Endothelial cell of umbilical vein (primary cell): ENCODE results near the gene SPOCD1. TPM values are rescaled to one million over a fixed set of nuclear protein-coding genes. Genes with fewer than 3 reads are reported as not detected.

Source experiments
- BruUV-seq: library from RNA; stranded (reverse); fragments of 400-500 nt; replicated peaks from 2 replicates; lab custom pipeline; 2021; lab: Mats Ljungman, UMichigan
- CTCF ChIA-PET: fragments of 300-600, 350-600 bp; sonication (Branson Sonifier 250); formaldehyde crosslinking; loops from one replicate; lab custom pipeline; 2021; ENCODE audit warnings: antibody characterized with exemption, inconsistent platforms; lab: Charles Lee
- POLR2A ChIA-PET: fragments of 300-600, 350-600 bp; sonication (Branson Sonifier 250); formaldehyde crosslinking; loops from one replicate; lab custom pipeline; 2021; ENCODE audit warnings: antibody characterized with exemption, inconsistent platforms; lab: Charles Lee
- DNase-seq: peaks from one replicate; pipeline ENCODE4 v3.0.0-alpha.2; 2011; ENCODE audit warnings: low read depth, low spot score
- FAIRE-seq: peaks from 2 replicates; lab custom pipeline; 2011; peaks lifted over from hg19 to GRCh38; lab: Jason Lieb, UNC
- H2AFZ ChIP-seq: 2 replicates; pipeline ENCODE4 v1.6.0; 2012; ENCODE audit warnings: low read depth, low read length, control low read depth, inconsistent platforms
- H3K27ac ChIP-seq: 2 replicates; pipeline ENCODE4 v1.5.1; 2011; ENCODE audit warnings: low read depth, mild to moderate bottlenecking, control low read depth, low read length, moderate library complexity; ENCODE audit not compliant: insufficient read depth
- H3K27me3 ChIP-seq, 2 experiments: 2 replicates each; pipeline versions ENCODE4 v1.6.0 to v1.6.1; 2011; ENCODE audit warnings: low read length in 2 of 2, mixed read lengths in 1 of 2; ENCODE audit not compliant: control insufficient read depth in 2 of 2, insufficient read depth in 2 of 2
- H3K36me3 ChIP-seq, 2 experiments: 2 replicates in 1 of 2; 3 replicates in 1 of 2; pipeline ENCODE4 v1.5.1; 2011; ENCODE audit warnings: low read length in 2 of 2, mild to moderate bottlenecking in 1 of 2, moderate library complexity in 1 of 2; ENCODE audit not compliant: control insufficient read depth in 2 of 2, insufficient read depth in 2 of 2; ENCODE audit errors: extremely low read depth in 1 of 2
- H3K4me1 ChIP-seq: 3 replicates; pipeline ENCODE4 v1.5.1; 2011; ENCODE audit warnings: mild to moderate bottlenecking, low read length; ENCODE audit not compliant: control insufficient read depth, insufficient read depth; ENCODE audit errors: extremely low read depth
- H3K4me2 ChIP-seq: 2 replicates; pipeline ENCODE4 v1.6.1; 2011; ENCODE audit warnings: low read length, control low read depth, mixed read lengths; ENCODE audit not compliant: insufficient read depth
- H3K4me3 ChIP-seq, 3 experiments: fragments of 200-600 bp in 1 of 3; sonication (generic), shearing (Covaris generic) in 1 of 3; replicated peaks in 1 of 3; 2 replicates each; pipeline ENCODE4 v1.5.1; 2011 to 2016; ENCODE audit warnings: control low read depth in 3 of 3, low read length in 3 of 3, mild to moderate bottlenecking in 2 of 3, inconsistent platforms in 1 of 3, low read depth in 1 of 3, moderate library complexity in 1 of 3; ENCODE audit not compliant: insufficient read depth in 1 of 3
- H3K79me2 ChIP-seq: 2 replicates; pipeline ENCODE4 v1.6.0; 2012; ENCODE audit warnings: low read length, inconsistent platforms; ENCODE audit not compliant: control insufficient read depth, insufficient read depth
- H3K9ac ChIP-seq: replicated peaks from 2 replicates; pipeline ENCODE3; 2011; ENCODE audit warnings: low read length, control low read depth; ENCODE audit not compliant: insufficient read depth; ENCODE audit errors: extremely low read depth
- H3K9me1 ChIP-seq: replicated peaks from 3 replicates; pipeline ENCODE4 v1.6.0; 2011; ENCODE audit warnings: mild to moderate bottlenecking, low read length; ENCODE audit not compliant: control insufficient read depth, insufficient read depth; ENCODE audit errors: extremely low read depth
- H3K9me3 ChIP-seq: replicated peaks from 2 replicates; pipeline ENCODE4 v1.5.1; 2012; ENCODE audit warnings: low read length, inconsistent platforms; ENCODE audit not compliant: control insufficient read depth, insufficient read depth
- H4K20me1 ChIP-seq: replicated peaks from 2 replicates; pipeline ENCODE3; 2011; ENCODE audit warnings: mild to moderate bottlenecking, low read length; ENCODE audit not compliant: control insufficient read depth, insufficient read depth; ENCODE audit errors: extremely low read depth
- EZH2 ChIP-seq: IDR thresholded peaks from 2 replicates; pipeline ENCODE4 v1.6.1; 2012; ENCODE audit warnings: borderline replicate concordance, low read depth, mild to moderate bottlenecking, moderate library complexity, low read length, inconsistent platforms; ENCODE audit not compliant: severe bottlenecking
- FOS ChIP-seq: IDR thresholded peaks from 2 replicates; pipeline ENCODE4 v1.6.1; 2011; ENCODE audit warnings: mild to moderate bottlenecking, low read length, moderate library complexity, borderline replicate concordance; ENCODE audit not compliant: insufficient read depth
- GATA2 ChIP-seq: IDR thresholded peaks from 2 replicates; pipeline ENCODE4 v1.7.0; 2011; ENCODE audit warnings: low read depth, mild to moderate bottlenecking, moderate library complexity, mixed read lengths, low read length; ENCODE audit not compliant: insufficient read length, insufficient read depth
- JUN ChIP-seq: IDR thresholded peaks from 2 replicates; pipeline ENCODE4 v1.6.1; 2011; ENCODE audit warnings: borderline replicate concordance, low read depth; ENCODE audit not compliant: insufficient read length, insufficient read depth
- MYC ChIP-seq: IDR thresholded peaks from one replicate; pipeline ENCODE4 v1.6.1; 2011; ENCODE audit warnings: mild to moderate bottlenecking, low read depth, low read length
- POLR2A ChIP-seq: IDR thresholded peaks from 2 replicates; pipeline ENCODE4 v1.6.1; 2012; ENCODE audit warnings: low read depth, mild to moderate bottlenecking, control low read depth, low read length
- POLR2AphosphoS5 ChIP-seq: IDR thresholded peaks from 2 replicates; pipeline ENCODE4 v1.6.1; 2012; ENCODE audit warnings: low read depth, mild to moderate bottlenecking, control low read depth, low read length, moderate library complexity; ENCODE audit not compliant: insufficient read depth
- dilution Hi-C: fragments of 300-500 bp; cut with MboI; formaldehyde crosslinking; loops from one replicate; pipeline ENCODE4 v1.15.0; 2019; ENCODE audit warnings: low sequenced_read_pairs; ENCODE audit not compliant: extremely low pct_ligation_motif_present
- intact Hi-C: fragments of 100-400 bp; cut with micrococcal nuclease; formaldehyde crosslinking; loops from one replicate; pipeline ENCODE4 v1.10.0; 2022
- polyA plus RNA-seq, 4 experiments: library from polyadenylated mRNA; depleted of rRNA in 3 of 4; stranded (reverse) in 3 of 4; unstranded in 1 of 4; fragments of >200 nt; gene quantifications; 2 replicates each; pipeline versions ENCODE4 v1.2.1 to v1.2.3, GENCODE V29; 2011 to 2012; ENCODE audit warnings: missing spikeins in 1 of 4
- total RNA-seq: library from RNA; stranded (reverse); gene quantifications from 2 replicates; pipeline ENCODE4 v1.2.3, GENCODE V29; 2021
- TF ChIP-seq, protein P1 (sequence below), 2 donors: IDR thresholded peaks; 1 replicate in 1 of 2; 2 replicates in 1 of 2; pipeline ENCODE4 v1.5.1; 2011; ENCODE audit warnings: low read length in 2 of 2, mild to moderate bottlenecking in 2 of 2, moderate library complexity in 2 of 2, control low read depth in 1 of 2, inconsistent platforms in 1 of 2, low read depth in 1 of 2; ENCODE audit not compliant: insufficient read depth in 1 of 2; ENCODE audit errors: extremely low read depth in 1 of 2
- TF ChIP-seq, protein P2 (sequence below): IDR thresholded peaks from 2 replicates; pipeline ENCODE4 v1.6.1; 2011; ENCODE audit not compliant: insufficient read depth, insufficient read length

SPOCD1 gene
- total and polyA plus RNA-seq, 2 donors (not counting 3 experiments of a cell fraction or from before 2014, with no cell fraction given): 0.27 to 33.0 TPM

DNA sequence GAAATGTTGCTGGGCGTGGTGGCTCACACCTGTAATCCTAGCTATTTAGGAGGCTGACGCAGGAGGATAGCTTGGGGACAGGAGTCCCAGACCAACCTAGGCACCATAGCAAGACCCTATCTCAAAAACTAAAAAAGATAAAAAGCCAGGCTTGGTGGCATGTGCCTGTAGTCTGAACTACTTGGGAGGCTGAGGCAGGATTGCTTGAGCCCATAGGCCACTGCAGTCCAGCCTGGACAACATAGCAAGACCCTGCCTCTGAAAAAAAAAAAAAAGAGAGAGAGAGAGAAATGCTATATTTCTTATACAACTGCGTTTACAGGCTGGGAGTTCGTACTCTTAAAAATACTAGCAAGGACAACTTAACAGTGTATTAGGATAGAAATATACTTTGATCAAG is 46.2 kb upstream of the SPOCD1 start:
- dilution Hi-C loops: no loop called here
- intact Hi-C loops: no loop called here
- Histone ChIP-seq H3K9me3 (no peaks in the 10 kb centered on the region), H4K20me1 (no peaks in the 10 kb centered on the region), H3K4me3 (no peak overlapping the region), H3K9me1 (no peaks in the 10 kb centered on the region), H3K27me3 (no peaks in the 10 kb centered on the region), H3K9ac (no peak overlapping the region), H3K36me3 (no peaks in the 10 kb centered on the region), H3K4me1 (no peaks in the 10 kb centered on the region), H3K27ac (no peak overlapping the region), H2AFZ (no peak overlapping the region), H3K79me2 (no peaks in the 10 kb centered on the region), H3K4me2 (no peak overlapping the region)
- FAIRE-seq (no peak), DNase-seq (no peak)
- TF ChIP-seq, protein P1, sequence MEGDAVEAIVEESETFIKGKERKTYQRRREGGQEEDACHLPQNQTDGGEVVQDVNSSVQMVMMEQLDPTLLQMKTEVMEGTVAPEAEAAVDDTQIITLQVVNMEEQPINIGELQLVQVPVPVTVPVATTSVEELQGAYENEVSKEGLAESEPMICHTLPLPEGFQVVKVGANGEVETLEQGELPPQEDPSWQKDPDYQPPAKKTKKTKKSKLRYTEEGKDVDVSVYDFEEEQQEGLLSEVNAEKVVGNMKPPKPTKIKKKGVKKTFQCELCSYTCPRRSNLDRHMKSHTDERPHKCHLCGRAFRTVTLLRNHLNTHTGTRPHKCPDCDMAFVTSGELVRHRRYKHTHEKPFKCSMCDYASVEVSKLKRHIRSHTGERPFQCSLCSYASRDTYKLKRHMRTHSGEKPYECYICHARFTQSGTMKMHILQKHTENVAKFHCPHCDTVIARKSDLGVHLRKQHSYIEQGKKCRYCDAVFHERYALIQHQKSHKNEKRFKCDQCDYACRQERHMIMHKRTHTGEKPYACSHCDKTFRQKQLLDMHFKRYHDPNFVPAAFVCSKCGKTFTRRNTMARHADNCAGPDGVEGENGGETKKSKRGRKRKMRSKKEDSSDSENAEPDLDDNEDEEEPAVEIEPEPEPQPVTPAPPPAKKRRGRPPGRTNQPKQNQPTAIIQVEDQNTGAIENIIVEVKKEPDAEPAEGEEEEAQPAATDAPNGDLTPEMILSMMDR (IDR thresholded peaks at IDR 0.05; ENCODE audit: extremely low read depth in 1 of 2, insufficient read depth in 1 of 2, low read depth in 1 of 2, low read length in 2 of 2): no peak
- TF ChIP-seq, protein P2, sequence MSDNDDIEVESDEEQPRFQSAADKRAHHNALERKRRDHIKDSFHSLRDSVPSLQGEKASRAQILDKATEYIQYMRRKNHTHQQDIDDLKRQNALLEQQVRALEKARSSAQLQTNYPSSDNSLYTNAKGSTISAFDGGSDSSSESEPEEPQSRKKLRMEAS: no peak
- TF ChIP-seq FOS (no peak), POLR2A (no peak), EZH2 (no peak), POLR2AphosphoS5 (no peak), JUN (no peak), MYC (no peak), GATA2 (no peak)
- POLR2A ChIA-PET: no interaction called here
- BruUV-seq: no TSS peak
- CTCF ChIA-PET: no interaction called here
